Psoas muscle (tissue), 8 donors: ENCODE measurements around the gene UNK. TPM values are rescaled to one million over a fixed set of nuclear protein-coding genes. Genes with fewer than 3 reads are reported as not detected.
A peak's percentile ranks its signal among the peaks of the same experiment; 100 is the strongest.

Source experiments
- ATAC-seq, 4 donors: fragments of 200-7000 bp; cut with Tn5 transposase; one replicate each; pipeline ENCODE4 v1.9.1; 2020; ENCODE audit warnings: moderate library complexity in 3 of 4, mild to moderate bottlenecking in 2 of 4
- DNase-seq, 2 donors: peaks; one replicate each; pipeline ENCODE4 v3.0.0-alpha.2; 2020
- H3K27ac ChIP-seq: fragments of 200-600 bp; one replicate; pipeline ENCODE4 v1.8.0; 2022
- H3K27me3 ChIP-seq, 3 donors: fragments of 200-600 bp in 1 of 3; one replicate each; pipeline versions ENCODE4 v1.6.1 to v1.8.0; 2013 to 2022; ENCODE audit warnings: low read length in 2 of 3, mild to moderate bottlenecking in 2 of 3, moderate library complexity in 1 of 3; ENCODE audit not compliant: insufficient read depth in 3 of 3
- H3K36me3 ChIP-seq, 2 donors: fragments of 200-600 bp in 1 of 2; one replicate each; pipeline versions ENCODE4 v1.6.1 to v1.8.0; 2013 to 2022; ENCODE audit warnings: low read depth in 1 of 2, mild to moderate bottlenecking in 1 of 2, moderate library complexity in 1 of 2; ENCODE audit not compliant: insufficient read depth in 1 of 2
- H3K4me1 ChIP-seq: fragments of 200-600 bp; one replicate; pipeline ENCODE4 v1.8.0; 2022
- H3K4me3 ChIP-seq: fragments of 200-600 bp; one replicate; pipeline ENCODE4 v1.8.0; 2022; ENCODE audit warnings: mild to moderate bottlenecking
- H3K9me3 ChIP-seq: fragments of 200-600 bp; one replicate; pipeline ENCODE4 v1.8.0; 2022
- WGBS, 3 donors: extraction: QIAGEN DNeasy Blood & Tissue Kit; methylation state at CpG; one replicate each; pipeline versions ENCODE4 v1.1.6 to v1.1.7; 2013; 5-methylcytosine and 5-hydroxymethylcytosine counted together
- intact Hi-C, 2 donors: fragments of 100-400 bp; cut with DNase I; formaldehyde crosslinking; loops; one replicate each; pipeline versions ENCODE4 v1.11.0 to v1.14.2; 2022
- polyA plus RNA-seq, 3 donors: library from polyadenylated mRNA; stranded (reverse); fragments of 200-250 nt; gene quantifications; one replicate each; pipeline ENCODE4 v1.2.3, GENCODE V29; 2013
- total RNA-seq, 4 donors: library from RNA; stranded (reverse); fragmentation: NEBNext Ultra II Directional in 2 of 4; extraction: Animal tissue kit (Norgen Biotek cat#: 25700) in 2 of 4; gene quantifications; one replicate each; pipeline versions ENCODE4 v1.2.1 to v1.2.4, GENCODE V29; 2021 to 2023
- TF ChIP-seq, protein P1 (sequence below): fragments of 200-600 bp; IDR thresholded peaks from one replicate; pipeline ENCODE4 v1.8.0; 2022; ENCODE audit warnings: antibody characterized with exemption
- donor health status: healthy with polysubstance abuse.
- donor health status: DM: no; HTN: no; CAD: no; lungs with moderate emphysema.
- donor health status: Bipolar disorder and iron deficiency.
- donor health status: healthy.
- donor health status: DM: yes; HTN: yes; CAD: no.
- donor health status: DM: no; HTN: no; CAD: no.
- donor health status: DM: no; HTN: no; CAD: no.
- donor health status: DM: yes; HTN: yes; CAD: no.

The UNK gene
- total and polyA plus RNA-seq, 7 donors, result 6.9 to 13.7 (median 8.2) TPM

DNA sequence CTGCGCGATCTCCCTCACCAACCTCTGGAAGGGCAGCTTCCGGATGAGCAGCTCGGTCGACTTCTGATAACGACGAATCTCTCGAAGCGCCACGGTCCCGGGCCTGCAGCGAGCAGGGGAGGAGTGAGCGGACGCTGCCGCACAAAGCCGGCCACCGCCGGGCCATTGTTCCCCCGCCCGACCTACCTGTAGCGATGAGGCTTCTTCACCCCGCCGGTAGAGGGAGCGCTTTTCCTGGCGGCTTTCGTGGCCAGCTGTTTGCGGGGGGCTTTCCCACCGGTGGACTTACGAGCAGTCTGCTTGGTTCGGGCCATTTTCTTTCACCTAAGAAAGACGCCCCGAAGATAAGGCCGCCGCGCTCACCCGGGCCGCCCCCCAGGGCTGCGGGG is 5.8 kb upstream of the UNK start:
- peak overlapping the region; percentile 88 for H3K4me3 ChIP-seq
- no peaks in the 10 kb centered on the region for H3K27me3 ChIP-seq
- no peaks in the 10 kb centered on the region for H3K9me3 ChIP-seq
- TF ChIP-seq, protein P1, sequence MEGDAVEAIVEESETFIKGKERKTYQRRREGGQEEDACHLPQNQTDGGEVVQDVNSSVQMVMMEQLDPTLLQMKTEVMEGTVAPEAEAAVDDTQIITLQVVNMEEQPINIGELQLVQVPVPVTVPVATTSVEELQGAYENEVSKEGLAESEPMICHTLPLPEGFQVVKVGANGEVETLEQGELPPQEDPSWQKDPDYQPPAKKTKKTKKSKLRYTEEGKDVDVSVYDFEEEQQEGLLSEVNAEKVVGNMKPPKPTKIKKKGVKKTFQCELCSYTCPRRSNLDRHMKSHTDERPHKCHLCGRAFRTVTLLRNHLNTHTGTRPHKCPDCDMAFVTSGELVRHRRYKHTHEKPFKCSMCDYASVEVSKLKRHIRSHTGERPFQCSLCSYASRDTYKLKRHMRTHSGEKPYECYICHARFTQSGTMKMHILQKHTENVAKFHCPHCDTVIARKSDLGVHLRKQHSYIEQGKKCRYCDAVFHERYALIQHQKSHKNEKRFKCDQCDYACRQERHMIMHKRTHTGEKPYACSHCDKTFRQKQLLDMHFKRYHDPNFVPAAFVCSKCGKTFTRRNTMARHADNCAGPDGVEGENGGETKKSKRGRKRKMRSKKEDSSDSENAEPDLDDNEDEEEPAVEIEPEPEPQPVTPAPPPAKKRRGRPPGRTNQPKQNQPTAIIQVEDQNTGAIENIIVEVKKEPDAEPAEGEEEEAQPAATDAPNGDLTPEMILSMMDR, result peak; percentile 61
- intact Hi-C loops, result loop anchor here in 1 of 2 donors (5.0 kb wide), 1 partner anchor 68 kb away; no protein-coding TSS in a partner anchor
- H3K36me3 ChIP-seq, result peaks cover 0 to 45% of the 10 kb centered on the region in 2 donors
- peaks cover 43% of the 10 kb centered on the region for H3K4me1 ChIP-seq
- peak; percentile 15 to 51 (median 44) for ATAC-seq
- no peak for DNase-seq
- 0 to 1% (median 0%) methylated on average over 26 to 38 of the region's 38 CpGs for WGBS, 3 donors
- peak overlapping the region; percentile 99 for H3K27ac ChIP-seq

DNA sequence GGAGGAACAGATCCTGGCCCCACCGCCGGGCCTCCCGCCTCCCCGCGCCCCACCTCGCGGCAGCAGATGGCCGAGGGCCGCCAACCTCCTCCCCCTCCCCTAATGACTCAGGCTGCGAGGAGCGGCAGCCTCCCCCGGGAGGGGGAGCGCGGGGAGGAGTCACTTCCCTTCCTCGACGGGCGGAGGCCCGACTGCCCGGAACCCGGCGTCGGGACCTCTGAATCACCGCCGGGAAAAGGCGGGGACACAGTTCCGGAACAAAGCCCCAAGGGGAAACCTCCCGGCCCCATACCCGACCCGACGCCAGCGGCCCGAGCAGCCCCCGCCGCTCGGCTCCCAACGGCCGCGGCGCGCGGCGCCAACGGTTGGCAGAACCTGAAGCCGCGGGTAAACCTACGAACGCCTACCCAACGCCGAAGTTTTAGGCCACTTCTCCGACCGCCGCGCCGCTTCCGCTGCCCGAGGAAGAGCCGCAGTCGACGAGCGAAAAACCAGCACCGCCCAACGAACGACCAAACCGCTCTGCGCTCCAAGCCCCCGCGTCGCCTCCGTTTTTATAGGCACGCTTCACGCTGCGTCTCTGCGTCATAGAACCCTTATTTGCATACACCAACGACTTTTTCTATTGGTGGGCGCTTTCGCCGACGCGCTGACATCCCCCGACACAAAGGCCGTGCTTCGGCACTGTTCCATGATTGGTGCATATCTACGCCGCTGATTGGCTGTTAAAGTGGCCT is 5.2 kb upstream of the UNK start:
- Histone ChIP-seq H3K9me3 (no peaks in the 10 kb centered on the region), H3K27me3 (no peaks in the 10 kb centered on the region), H3K4me3 (peak overlapping the region; percentile 88), H3K36me3 (peaks cover 0 to 40% of the 10 kb centered on the region in 2 donors), H3K27ac (peak overlapping the region; percentile 99), H3K4me1 (peaks cover 45% of the 10 kb centered on the region)
- TF ChIP-seq, protein P1, result no peak
- DNase-seq, result peak; percentile 96 to 99
- intact Hi-C loops, result loop anchor here in 1 of 2 donors (5.0 kb wide), 1 partner anchor 68 kb away; no protein-coding TSS in a partner anchor
- 0 to 1% (median 0%) methylated on average over 58 to 84 of the region's 84 CpGs for WGBS, 3 donors
- peak; percentile 74 to 78 (median 75) for ATAC-seq

DNA sequence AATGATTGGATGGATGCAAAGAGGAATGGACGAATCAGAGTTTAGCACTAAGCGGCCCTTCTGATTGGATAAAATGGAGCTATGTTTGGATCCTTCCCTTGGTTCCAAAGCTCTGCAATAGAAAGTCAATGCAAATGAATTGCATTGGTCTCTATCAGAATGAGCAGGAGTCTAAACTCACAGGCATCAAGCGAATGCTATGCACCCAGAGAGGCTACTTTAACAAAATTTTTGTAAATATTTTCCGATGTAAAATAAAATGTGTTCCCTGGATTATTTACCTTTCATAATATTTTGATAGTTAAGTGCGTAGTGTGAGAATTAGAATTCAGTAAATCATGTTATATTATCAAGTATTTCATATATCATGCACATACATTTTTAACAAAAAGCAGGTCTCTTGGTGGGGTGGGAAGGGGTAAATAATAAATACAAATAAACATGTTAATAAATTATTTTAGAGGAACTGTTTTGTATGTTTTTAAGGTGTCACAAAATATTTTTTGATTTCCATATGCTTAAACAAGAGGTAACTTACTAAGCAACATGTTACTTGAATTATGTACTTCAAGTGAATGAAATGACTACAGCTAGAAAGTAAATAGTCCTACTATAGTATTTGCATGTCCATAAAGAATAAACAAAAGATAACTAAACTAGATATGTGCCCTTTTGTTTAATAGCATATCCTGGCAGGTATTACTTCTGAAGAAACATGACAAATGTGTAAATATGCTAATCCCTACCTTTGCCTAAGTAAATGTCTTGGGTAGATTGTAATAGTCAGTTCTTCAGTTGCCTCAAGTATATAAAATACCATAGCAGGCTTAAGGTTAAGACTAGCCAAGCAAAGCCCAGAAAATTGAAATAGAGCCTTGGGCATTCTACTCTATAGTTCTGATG is 4.4 kb upstream of the UNK start:
- H3K27ac ChIP-seq, result peak overlapping the region; percentile 59
- peak overlapping the region; percentile 88 for H3K4me3 ChIP-seq
- peaks cover 41% of the 10 kb centered on the region for H3K4me1 ChIP-seq
- intact Hi-C loops, result loop anchor here in 1 of 2 donors (5.0 kb wide), 1 partner anchor 67 kb away; no protein-coding TSS in a partner anchor
- no peaks in the 10 kb centered on the region for H3K9me3 ChIP-seq
- TF ChIP-seq, protein P1, result no peak
- ATAC-seq (no peak), DNase-seq (no peak)
- WGBS, 3 donors, result 21 to 22% (median 21%) methylated on average over 5 of the region's 5 CpGs
- H3K36me3 ChIP-seq, result peaks cover 0 to 32% of the 10 kb centered on the region in 2 donors
- no peaks in the 10 kb centered on the region for H3K27me3 ChIP-seq

DNA sequence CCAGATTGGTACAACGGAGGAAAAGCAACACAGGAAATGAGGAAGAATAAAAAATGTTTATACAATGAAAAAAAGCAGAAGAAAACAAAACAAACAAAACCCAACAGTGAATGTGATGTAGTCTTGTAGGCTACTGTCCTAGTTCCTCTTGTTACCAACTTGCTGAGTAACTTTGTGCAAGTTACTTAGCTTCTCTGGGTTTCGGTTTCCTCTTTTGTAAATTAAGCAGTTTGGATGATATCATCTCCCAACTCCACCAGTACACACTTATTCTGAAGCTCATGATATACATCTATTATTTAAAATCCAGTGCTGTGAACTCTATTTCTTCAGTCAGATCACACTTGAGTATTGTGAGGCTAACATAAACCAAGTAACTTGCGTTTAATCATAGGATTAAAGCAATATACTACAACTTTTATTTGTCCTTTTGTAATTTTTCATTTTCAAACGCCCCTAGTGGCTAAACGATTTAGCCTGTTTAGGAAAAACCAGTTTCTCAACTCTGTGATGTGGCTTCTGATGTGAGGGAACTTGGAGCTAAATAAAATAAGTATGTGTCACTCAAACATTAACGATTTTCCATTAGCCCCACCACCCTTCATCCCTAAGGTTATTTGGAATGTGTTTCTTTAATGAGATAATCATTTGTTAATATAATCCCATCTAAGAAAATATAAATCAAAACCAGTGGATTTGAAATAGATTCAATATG is 1.4 kb upstream of the UNK start:
- ATAC-seq (no peak), DNase-seq (no peak)
- H3K27me3 ChIP-seq, result no peaks in the 10 kb centered on the region
- WGBS, 3 donors, result 27 to 35% (median 30%) methylated on average over 6 of the region's 6 CpGs
- no peaks in the 10 kb centered on the region for H3K9me3 ChIP-seq
- H3K4me3 ChIP-seq, result peak overlapping the region; percentile 75
- TF ChIP-seq, protein P1, result peak; percentile 58
- peaks cover 28% of the 10 kb centered on the region for H3K4me1 ChIP-seq
- peaks cover 0 to 9% of the 10 kb centered on the region in 2 donors for H3K36me3 ChIP-seq
- H3K27ac ChIP-seq, result peak overlapping the region; percentile 96
- intact Hi-C loops, result no loop called here
